Psoas muscle (tissue), 8 donors: ENCODE data around the gene EIF1. TPM values are rescaled to one million over a fixed set of nuclear protein-coding genes. Genes with fewer than 3 reads are reported as not detected.

Source experiments
- ATAC-seq, 4 donors: fragments of 200-7000 bp; cut with Tn5 transposase; one replicate each; pipeline ENCODE4 v1.9.1; 2020; ENCODE audit warnings: moderate library complexity in 3 of 4, mild to moderate bottlenecking in 2 of 4
- DNase-seq, 2 donors: peaks; one replicate each; pipeline ENCODE4 v3.0.0-alpha.2; 2020
- H3K27ac ChIP-seq: fragments of 200-600 bp; one replicate; pipeline ENCODE4 v1.8.0; 2022
- H3K27me3 ChIP-seq, 3 donors: fragments of 200-600 bp in 1 of 3; one replicate each; pipeline versions ENCODE4 v1.6.1 to v1.8.0; 2013 to 2022; ENCODE audit warnings: low read length in 2 of 3, mild to moderate bottlenecking in 2 of 3, moderate library complexity in 1 of 3; ENCODE audit not compliant: insufficient read depth in 3 of 3
- H3K36me3 ChIP-seq, 2 donors: fragments of 200-600 bp in 1 of 2; one replicate each; pipeline versions ENCODE4 v1.6.1 to v1.8.0; 2013 to 2022; ENCODE audit warnings: low read depth in 1 of 2, mild to moderate bottlenecking in 1 of 2, moderate library complexity in 1 of 2; ENCODE audit not compliant: insufficient read depth in 1 of 2
- H3K4me1 ChIP-seq: fragments of 200-600 bp; one replicate; pipeline ENCODE4 v1.8.0; 2022
- H3K4me3 ChIP-seq: fragments of 200-600 bp; one replicate; pipeline ENCODE4 v1.8.0; 2022; ENCODE audit warnings: mild to moderate bottlenecking
- H3K9me3 ChIP-seq: fragments of 200-600 bp; one replicate; pipeline ENCODE4 v1.8.0; 2022
- WGBS, 3 donors: extraction: QIAGEN DNeasy Blood & Tissue Kit; methylation state at CpG; one replicate each; pipeline versions ENCODE4 v1.1.6 to v1.1.7; 2013; 5-methylcytosine and 5-hydroxymethylcytosine counted together
- intact Hi-C, 2 donors: fragments of 100-400 bp; cut with DNase I; formaldehyde crosslinking; loops; one replicate each; pipeline versions ENCODE4 v1.11.0 to v1.14.2; 2022
- polyA plus RNA-seq, 3 donors: library from polyadenylated mRNA; stranded (reverse); fragments of 200-250 nt; gene quantifications; one replicate each; pipeline ENCODE4 v1.2.3, GENCODE V29; 2013
- total RNA-seq, 4 donors: library from RNA; stranded (reverse); fragmentation: NEBNext Ultra II Directional in 2 of 4; extraction: Animal tissue kit (Norgen Biotek cat#: 25700) in 2 of 4; gene quantifications; one replicate each; pipeline versions ENCODE4 v1.2.1 to v1.2.4, GENCODE V29; 2021 to 2023
- TF ChIP-seq, protein P1 (sequence below): fragments of 200-600 bp; IDR thresholded peaks from one replicate; pipeline ENCODE4 v1.8.0; 2022; ENCODE audit warnings: antibody characterized with exemption
- donor health status: healthy with polysubstance abuse.
- donor health status: DM: no; HTN: no; CAD: no; lungs with moderate emphysema.
- donor health status: Bipolar disorder and iron deficiency.
- donor health status: healthy.
- donor health status: DM: yes; HTN: yes; CAD: no.
- donor health status: DM: no; HTN: no; CAD: no.
- donor health status: DM: no; HTN: no; CAD: no.
- donor health status: DM: yes; HTN: yes; CAD: no.

The EIF1 gene
- total and polyA plus RNA-seq, 7 donors = 1,399 to 2,724 (median 1,788) TPM

DNA sequence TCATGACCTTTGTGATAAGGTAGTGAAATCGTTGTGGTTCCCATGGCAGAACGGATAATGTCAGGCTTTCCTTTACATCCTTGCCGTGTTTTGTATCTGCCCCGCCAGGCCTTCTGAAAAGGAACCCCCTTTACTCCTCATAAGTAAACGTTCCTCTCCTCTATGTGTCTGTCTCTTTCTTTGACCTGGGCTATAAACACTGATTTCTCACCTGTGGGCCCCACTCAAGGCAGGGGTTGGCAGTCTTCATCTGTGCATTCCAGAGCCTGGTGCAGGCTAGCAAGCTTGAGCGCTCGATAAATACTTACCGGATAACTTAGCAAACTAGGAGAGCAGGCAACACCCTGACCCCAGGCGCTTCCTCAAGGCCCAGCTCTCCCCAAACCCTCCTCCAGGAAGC, 53.0 kb downstream of the EIF1 start:
- Histone ChIP-seq H3K27me3 (peaks cover 0 to 10% (median 1%) of the 10 kb centered on the region in 3 donors), H3K4me3 (no peak overlapping the region), H3K36me3 (no peaks in the 10 kb centered on the region), H3K9me3 (no peaks in the 10 kb centered on the region), H3K27ac (no peak overlapping the region), H3K4me1 (peaks cover 3% of the 10 kb centered on the region)
- intact Hi-C loops = no loop called here
- TF ChIP-seq, protein P1, sequence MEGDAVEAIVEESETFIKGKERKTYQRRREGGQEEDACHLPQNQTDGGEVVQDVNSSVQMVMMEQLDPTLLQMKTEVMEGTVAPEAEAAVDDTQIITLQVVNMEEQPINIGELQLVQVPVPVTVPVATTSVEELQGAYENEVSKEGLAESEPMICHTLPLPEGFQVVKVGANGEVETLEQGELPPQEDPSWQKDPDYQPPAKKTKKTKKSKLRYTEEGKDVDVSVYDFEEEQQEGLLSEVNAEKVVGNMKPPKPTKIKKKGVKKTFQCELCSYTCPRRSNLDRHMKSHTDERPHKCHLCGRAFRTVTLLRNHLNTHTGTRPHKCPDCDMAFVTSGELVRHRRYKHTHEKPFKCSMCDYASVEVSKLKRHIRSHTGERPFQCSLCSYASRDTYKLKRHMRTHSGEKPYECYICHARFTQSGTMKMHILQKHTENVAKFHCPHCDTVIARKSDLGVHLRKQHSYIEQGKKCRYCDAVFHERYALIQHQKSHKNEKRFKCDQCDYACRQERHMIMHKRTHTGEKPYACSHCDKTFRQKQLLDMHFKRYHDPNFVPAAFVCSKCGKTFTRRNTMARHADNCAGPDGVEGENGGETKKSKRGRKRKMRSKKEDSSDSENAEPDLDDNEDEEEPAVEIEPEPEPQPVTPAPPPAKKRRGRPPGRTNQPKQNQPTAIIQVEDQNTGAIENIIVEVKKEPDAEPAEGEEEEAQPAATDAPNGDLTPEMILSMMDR = no peak
- WGBS, 3 donors = 81 to 85% (median 84%) methylated on average over 9 of the region's 9 CpGs
- DNase-seq (no peak), ATAC-seq (no peak)

Other genes with a start within 250 kb of the EIF1 start
- not detected for gene KRT38, start 247.9 kb upstream of the EIF1 start, total RNA-seq
- under 1 TPM in 1 of 3 donors, not detected in 2; 0.03 TPM for gene KRT38, start 247.9 kb upstream of the EIF1 start, polyA plus RNA-seq
- gene KRT32, start 221.5 kb upstream of the EIF1 start, total RNA-seq = under 1 TPM in 1 of 4 donors, not detected in 3; 0.15 TPM
- gene KRT32, start 221.5 kb upstream of the EIF1 start, polyA plus RNA-seq = under 1 TPM in 2 of 3 donors, not detected in 1; 0.12 to 0.31 TPM
- gene KRT35, start 207.7 kb upstream of the EIF1 start, total RNA-seq = not detected
- gene KRT35, start 207.7 kb upstream of the EIF1 start, polyA plus RNA-seq = not detected
- gene KRT36, start 199.0 kb upstream of the EIF1 start, total RNA-seq = not detected
- under 1 TPM in 1 of 3 donors, not detected in 2; 0.04 TPM for gene KRT36, start 199.0 kb upstream of the EIF1 start, polyA plus RNA-seq
- gene KRT13, start 183.3 kb upstream of the EIF1 start, total RNA-seq = 1 to 10 TPM in 2 of 4 donors, not detected in 2; 1.3 to 2.7 TPM
- gene KRT13, start 183.3 kb upstream of the EIF1 start, polyA plus RNA-seq = 1 to 10 TPM in 2 of 3 donors, under 1 TPM in 1; 0.13 to 3.3 (median 2.8) TPM
- gene KRT15, start 170.0 kb upstream of the EIF1 start, total RNA-seq = under 1 TPM in 1 of 4 donors, not detected in 3; 0.11 TPM
- under 1 TPM; 0.08 to 0.56 (median 0.26) TPM for gene KRT15, start 170.0 kb upstream of the EIF1 start, polyA plus RNA-seq
- gene KRT19, start 160.6 kb upstream of the EIF1 start, total RNA-seq = 1 to 10 TPM in 2 of 4 donors, under 1 TPM in 2; 0.32 to 1.7 (median 0.73) TPM
- 1 to 10 TPM; 1.1 to 2.1 (median 1.2) TPM for gene KRT19, start 160.6 kb upstream of the EIF1 start, polyA plus RNA-seq
- gene KRT9, start 116.8 kb upstream of the EIF1 start, total RNA-seq = not detected
- gene KRT9, start 116.8 kb upstream of the EIF1 start, polyA plus RNA-seq = under 1 TPM in 1 of 3 donors, not detected in 2; 0.01 TPM
- under 1 TPM in 2 of 4 donors, not detected in 2; 0.32 to 0.54 TPM for gene KRT14, start 102.0 kb upstream of the EIF1 start, total RNA-seq
- under 1 TPM; 0.03 to 0.17 (median 0.10) TPM for gene KRT14, start 102.0 kb upstream of the EIF1 start, polyA plus RNA-seq
- under 1 TPM in 2 of 4 donors, not detected in 2; 0.21 to 0.26 TPM for gene KRT16, start 76.1 kb upstream of the EIF1 start, total RNA-seq
- gene KRT16, start 76.1 kb upstream of the EIF1 start, polyA plus RNA-seq = under 1 TPM in 2 of 3 donors, not detected in 1; 0.07 to 0.09 TPM
- not detected for gene KRT17, start 64.3 kb upstream of the EIF1 start, total RNA-seq
- under 1 TPM; 0.10 to 0.38 (median 0.20) TPM for gene KRT17, start 64.3 kb upstream of the EIF1 start, polyA plus RNA-seq
- gene GAST, start 23.4 kb downstream of the EIF1 start, total RNA-seq = not detected
- gene GAST, start 23.4 kb downstream of the EIF1 start, polyA plus RNA-seq = not detected
- gene HAP1, start 45.8 kb downstream of the EIF1 start, total RNA-seq = under 1 TPM in 2 of 4 donors, not detected in 2; 0.06 to 0.14 TPM
- under 1 TPM; under 0.01 to 0.03 (median 0.01) TPM for gene HAP1, start 45.8 kb downstream of the EIF1 start, polyA plus RNA-seq
- 10 to 100 TPM; 19.4 to 55.0 (median 43.5) TPM for gene JUP, start 97.8 kb downstream of the EIF1 start, total RNA-seq
- 10 to 100 TPM in 2 of 3 donors, 1 to 10 TPM in 1; 9.4 to 30.3 (median 25.8) TPM for gene JUP, start 97.8 kb downstream of the EIF1 start, polyA plus RNA-seq
- 1 to 10 TPM; 1.7 to 3.4 (median 2.5) TPM for gene P3H4, start 123.1 kb downstream of the EIF1 start, total RNA-seq
- gene P3H4, start 123.1 kb downstream of the EIF1 start, polyA plus RNA-seq = 1 to 10 TPM in 2 of 3 donors, under 1 TPM in 1; 0.58 to 1.5 (median 1.4) TPM
- 1 to 10 TPM; 5.4 to 9.5 (median 6.8) TPM for gene FKBP10, start 124.1 kb downstream of the EIF1 start, total RNA-seq
- gene FKBP10, start 124.1 kb downstream of the EIF1 start, polyA plus RNA-seq = 1 to 10 TPM; 3.9 to 5.8 (median 4.7) TPM
- 10 to 100 TPM; 12.2 to 19.3 (median 17.7) TPM for gene NT5C3B, start 147.3 kb downstream of the EIF1 start, total RNA-seq
- gene NT5C3B, start 147.3 kb downstream of the EIF1 start, polyA plus RNA-seq = 10 to 100 TPM; 18.3 to 27.5 (median 22.5) TPM
- not detected for gene KLHL10, start 148.9 kb downstream of the EIF1 start, total RNA-seq
- under 1 TPM in 1 of 3 donors, not detected in 2; 0.04 TPM for gene KLHL10, start 148.9 kb downstream of the EIF1 start, polyA plus RNA-seq
- gene KLHL11, start 176.5 kb downstream of the EIF1 start, total RNA-seq = 1 to 10 TPM; 2.1 to 3.4 (median 2.5) TPM
- gene KLHL11, start 176.5 kb downstream of the EIF1 start, polyA plus RNA-seq = 1 to 10 TPM; 1.1 to 6.1 (median 1.4) TPM
- gene ACLY, start 230.1 kb downstream of the EIF1 start, total RNA-seq = 10 to 100 TPM; 18.6 to 24.1 (median 21.5) TPM
- 10 to 100 TPM; 10.5 to 20.5 (median 17.9) TPM for gene ACLY, start 230.1 kb downstream of the EIF1 start, polyA plus RNA-seq
- under 1 TPM in 2 of 4 donors, not detected in 2; 0.17 to 0.32 TPM for gene ODAD4, start 241.7 kb downstream of the EIF1 start, total RNA-seq
- under 1 TPM; 0.31 to 0.99 (median 0.63) TPM for gene ODAD4, start 241.7 kb downstream of the EIF1 start, polyA plus RNA-seq